HEK293T (cell line): Measurements from ENCODE around the gene EGFL8.

Experiments used
- CTCF ChIA-PET: fragments of 350-600 bp; formaldehyde crosslinking; extraction: SDS; loops from one replicate; lab custom pipeline; 2021; ENCODE audit warnings: antibody characterized with exemption, inconsistent platforms; lab: Yijun Ruan, JAX
- POLR2A ChIA-PET: fragments of 350-600 bp; formaldehyde crosslinking; extraction: SDS; loops from one replicate; lab custom pipeline; 2020; ENCODE audit warnings: antibody characterized with exemption, inconsistent platforms; lab: Yijun Ruan, JAX
- DNase-seq: peaks from one replicate; pipeline ENCODE4 v3.0.0; 2012; ENCODE audit warnings: mixed read lengths; ENCODE audit errors: extremely low spot score
- ARNT ChIP-seq: fragments of 450-650 bp; IDR thresholded peaks from 2 replicates; pipeline ENCODE4 v1.6.1; 2017; ENCODE audit warnings: mild to moderate bottlenecking
- BHLHE40 ChIP-seq: fragments of 450-650 bp; IDR thresholded peaks from 2 replicates; pipeline ENCODE4 v1.6.1; 2016; ENCODE audit warnings: mild to moderate bottlenecking, moderate library complexity, borderline replicate concordance
- CTBP1 ChIP-seq: fragments of 450-650 bp; IDR thresholded peaks from 2 replicates; pipeline ENCODE4 v1.6.1; 2016; ENCODE audit warnings: borderline replicate concordance
- ELF4 ChIP-seq: fragments of 450-650 bp; IDR thresholded peaks from 2 replicates; pipeline ENCODE4 v1.6.1; 2017; ENCODE audit warnings: antibody characterized with exemption
- FOXA1 ChIP-seq: fragments of 450-650 bp; IDR thresholded peaks from 2 replicates; pipeline ENCODE4 v1.6.1; 2016; ENCODE audit warnings: mild to moderate bottlenecking
- FOXK2 ChIP-seq: fragments of 450-650 bp; IDR thresholded peaks from 2 replicates; pipeline ENCODE4 v1.6.1; 2016; ENCODE audit warnings: mild to moderate bottlenecking
- FOXM1 ChIP-seq: fragments of 450-650 bp; IDR thresholded peaks from 2 replicates; pipeline ENCODE4 v1.6.1; 2017; ENCODE audit warnings: mild to moderate bottlenecking, borderline replicate concordance
- HDGF ChIP-seq: fragments of 450-650 bp; IDR thresholded peaks from 2 replicates; pipeline ENCODE4 v1.6.1; 2017; ENCODE audit warnings: antibody characterized with exemption, borderline replicate concordance
- L3MBTL2 ChIP-seq: fragments of 450-650 bp; conservative IDR thresholded peaks from 2 replicates; pipeline ENCODE4 v1.6.1; 2016; ENCODE audit warnings: mild to moderate bottlenecking
- LEF1 ChIP-seq: fragments of 450-650 bp; IDR thresholded peaks from 2 replicates; pipeline ENCODE4 v1.6.1; 2017; ENCODE audit warnings: mild to moderate bottlenecking, borderline replicate concordance
- NFRKB ChIP-seq: fragments of 450-650 bp; IDR thresholded peaks from 2 replicates; pipeline ENCODE4 v1.6.1; 2016; ENCODE audit warnings: mild to moderate bottlenecking, moderate library complexity
- SP1 ChIP-seq: fragments of 450-650 bp; IDR thresholded peaks from 2 replicates; pipeline ENCODE4 v1.6.1; 2017
- SUZ12 ChIP-seq: fragments of 450-650 bp; IDR thresholded peaks from 2 replicates; pipeline ENCODE4 v1.6.1; 2016; ENCODE audit warnings: mild to moderate bottlenecking
- TARDBP ChIP-seq: fragments of 450-650 bp; IDR thresholded peaks from 2 replicates; pipeline ENCODE4 v1.6.1; 2016
- ZNF384 ChIP-seq: fragments of 450-650 bp; IDR thresholded peaks from 2 replicates; pipeline ENCODE4 v1.6.1; 2016
- TF ChIP-seq, protein P1 (sequence below): fragments of 450-650 bp; IDR thresholded peaks from 2 replicates; pipeline ENCODE4 v1.6.1; 2016

The EGFL8 gene

DNA sequence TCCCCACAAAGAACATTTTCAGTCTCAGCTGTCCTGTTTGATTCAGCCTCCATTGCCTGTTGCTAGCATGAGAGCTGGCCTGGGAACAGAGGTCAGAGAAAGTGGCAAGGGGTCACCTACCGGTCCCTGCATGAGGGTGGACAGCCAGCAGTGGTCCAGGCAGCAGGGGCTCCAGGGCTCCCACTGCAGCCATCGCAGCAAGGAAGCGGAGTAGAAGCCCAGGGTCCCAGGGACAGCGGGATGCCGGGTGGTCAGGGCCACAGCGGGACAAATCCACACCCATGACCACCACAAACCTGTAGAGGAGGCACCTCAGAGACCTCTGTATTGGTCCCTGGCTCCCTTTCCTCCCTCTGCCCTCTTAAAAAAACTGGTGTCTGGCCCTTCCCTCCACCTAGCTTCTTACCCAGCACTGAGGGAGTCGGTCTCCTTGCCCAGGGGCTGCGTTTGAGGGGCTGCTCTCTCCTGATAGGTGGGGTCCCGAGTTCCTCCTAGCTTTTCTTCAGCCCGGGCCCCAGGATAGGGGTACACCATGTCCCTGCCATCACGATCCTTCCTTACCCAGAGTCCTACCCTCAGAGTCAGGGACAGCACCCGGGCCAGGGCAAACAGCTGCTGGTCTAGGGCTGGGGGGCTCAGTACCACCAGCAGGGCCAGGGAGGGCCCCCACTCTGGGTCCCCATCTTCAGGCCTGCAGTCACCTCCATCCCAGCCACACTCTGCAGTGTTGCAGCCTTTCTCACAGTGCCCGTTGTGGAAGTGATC, 36.5 kb downstream of the EGFL8 start:
- CTCF ChIA-PET: no interaction called here
- no peak for DNase-seq
- POLR2A ChIA-PET: no interaction called here
- TF ChIP-seq ZNF384: no peak
- TF ChIP-seq BHLHE40: no peak
- TF ChIP-seq SP1: no peak
- TF ChIP-seq, protein P1, sequence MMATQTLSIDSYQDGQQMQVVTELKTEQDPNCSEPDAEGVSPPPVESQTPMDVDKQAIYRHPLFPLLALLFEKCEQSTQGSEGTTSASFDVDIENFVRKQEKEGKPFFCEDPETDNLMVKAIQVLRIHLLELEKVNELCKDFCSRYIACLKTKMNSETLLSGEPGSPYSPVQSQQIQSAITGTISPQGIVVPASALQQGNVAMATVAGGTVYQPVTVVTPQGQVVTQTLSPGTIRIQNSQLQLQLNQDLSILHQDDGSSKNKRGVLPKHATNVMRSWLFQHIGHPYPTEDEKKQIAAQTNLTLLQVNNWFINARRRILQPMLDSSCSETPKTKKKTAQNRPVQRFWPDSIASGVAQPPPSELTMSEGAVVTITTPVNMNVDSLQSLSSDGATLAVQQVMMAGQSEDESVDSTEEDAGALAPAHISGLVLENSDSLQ: no peak
- TF ChIP-seq HDGF: no peak
- TF ChIP-seq L3MBTL2: no peak
- TF ChIP-seq CTBP1: no peak
- no peak for TF ChIP-seq FOXA1

DNA sequence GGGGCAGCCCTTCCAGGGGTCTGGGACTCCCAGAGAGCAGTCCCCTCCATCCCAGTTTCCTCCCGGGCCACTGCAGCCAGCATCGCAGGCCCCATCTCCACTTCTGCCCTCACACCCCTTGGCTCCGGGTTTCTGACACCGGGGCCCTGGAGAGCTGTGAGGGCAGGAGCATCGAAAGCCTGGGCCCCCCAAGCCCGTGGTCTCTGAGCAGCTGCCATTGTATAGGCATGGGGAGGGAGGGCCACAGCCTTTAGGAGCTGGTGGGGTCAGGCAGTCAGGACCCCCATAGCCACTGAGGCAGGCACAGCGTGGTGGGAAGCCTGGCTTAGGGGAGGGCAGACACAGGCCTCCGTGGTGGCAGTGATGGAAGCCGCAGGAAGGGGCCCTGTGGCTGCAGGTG, 37.8 kb downstream of the EGFL8 start:
- POLR2A ChIA-PET: interaction anchor here (1.6 kb wide), 1 partner anchor 25 kb away, joined by 4 read pairs; no protein-coding TSS in a partner anchor
- CTCF ChIA-PET: no interaction called here
- no peak for TF ChIP-seq SUZ12
- TF ChIP-seq FOXK2: no peak
- TF ChIP-seq BHLHE40: no peak
- TF ChIP-seq SP1: no peak
- no peak for TF ChIP-seq ARNT
- TF ChIP-seq L3MBTL2: no peak
- TF ChIP-seq, protein P1: no peak
- TF ChIP-seq ELF4: no peak
- no peak for TF ChIP-seq CTBP1
- TF ChIP-seq ZNF384: no peak
- no peak for TF ChIP-seq FOXM1
- no peak for TF ChIP-seq HDGF
- no peak for TF ChIP-seq LEF1
- no peak for TF ChIP-seq FOXA1
- DNase-seq: no peak

DNA sequence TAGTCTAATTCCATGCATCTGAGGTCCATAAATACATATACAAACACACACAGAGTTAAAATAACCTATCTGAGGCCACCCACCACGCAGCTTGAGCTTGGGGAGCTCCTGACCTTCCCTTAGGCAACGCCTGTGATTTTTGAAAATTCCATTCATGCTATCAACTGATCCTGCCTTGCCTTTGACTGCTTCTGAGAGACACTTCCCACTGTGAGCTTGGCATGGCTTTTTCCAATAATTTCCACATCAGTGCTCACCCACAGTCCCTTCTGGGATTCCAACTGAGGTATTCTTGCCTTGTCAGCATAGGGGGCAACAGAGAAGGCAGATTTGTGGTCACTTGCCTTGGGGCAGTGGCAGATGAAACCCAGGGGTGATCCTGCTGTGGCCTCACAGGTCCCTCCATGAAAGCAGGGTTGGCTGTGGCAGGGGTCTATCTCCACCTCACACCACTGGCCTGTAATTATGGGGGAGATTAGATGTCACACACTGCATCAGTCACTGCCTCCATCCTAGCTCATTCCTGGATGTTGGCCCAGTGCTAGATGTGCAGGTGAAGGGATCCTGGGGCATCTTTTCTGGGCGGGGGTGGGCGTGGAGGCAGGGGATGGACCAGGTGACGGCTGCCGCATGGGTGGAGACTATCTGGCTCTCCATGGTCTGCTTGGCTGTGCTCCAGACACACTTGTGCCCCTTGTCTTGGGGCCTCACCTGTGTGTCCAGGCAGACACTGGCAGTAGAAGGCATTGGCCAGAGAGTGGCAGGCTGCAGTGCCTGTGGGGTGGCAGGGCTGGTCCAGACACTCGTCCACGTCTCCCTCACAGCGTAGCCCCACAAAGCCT, 39.3 kb downstream of the EGFL8 start:
- ChIA-PET POLR2A (interaction anchor here (1.3 to 1.6 kb wide), 2 partner anchors 13 to 26 kb away, joined by 3 to 4 read pairs; no protein-coding TSS in a partner anchor), CTCF (no interaction called here)
- DNase-seq: no peak
- no peak for TF ChIP-seq L3MBTL2
- no peak for TF ChIP-seq NFRKB
- TF ChIP-seq ARNT: no peak
- TF ChIP-seq ELF4: no peak
- no peak for TF ChIP-seq TARDBP
- TF ChIP-seq FOXK2: no peak
- TF ChIP-seq CTBP1: no peak
- no peak for TF ChIP-seq LEF1
- no peak for TF ChIP-seq BHLHE40
- TF ChIP-seq ZNF384: no peak
- no peak for TF ChIP-seq SUZ12
- TF ChIP-seq SP1: no peak
- no peak for TF ChIP-seq FOXA1
- TF ChIP-seq HDGF: no peak
- TF ChIP-seq, protein P1: no peak

DNA sequence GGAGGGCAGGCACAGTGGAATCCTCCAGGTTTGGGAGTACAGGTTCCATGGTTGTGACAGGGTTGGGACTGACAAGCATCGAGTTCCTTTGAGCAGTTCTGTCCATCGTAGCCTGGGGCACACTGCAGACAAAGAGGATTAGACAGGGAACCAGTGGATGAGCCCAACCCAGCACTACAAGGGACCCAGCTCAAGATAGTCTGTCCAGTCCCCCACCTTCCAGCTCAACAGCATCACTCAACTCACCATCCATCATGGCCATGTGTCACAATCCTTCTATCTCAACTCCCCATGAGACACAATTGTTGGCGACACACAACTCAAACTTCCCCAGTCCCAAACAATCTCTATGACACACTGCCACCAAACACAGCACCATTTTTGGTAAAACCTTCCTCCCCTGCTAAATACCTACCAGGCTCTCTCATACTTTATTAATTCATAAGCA, 39.9 kb downstream of the EGFL8 start:
- no peak for DNase-seq
- ChIA-PET POLR2A (no interaction called here), CTCF (no interaction called here)
- no peak for TF ChIP-seq ZNF384
- no peak for TF ChIP-seq LEF1
- no peak for TF ChIP-seq NFRKB
- no peak for TF ChIP-seq ELF4

DNA sequence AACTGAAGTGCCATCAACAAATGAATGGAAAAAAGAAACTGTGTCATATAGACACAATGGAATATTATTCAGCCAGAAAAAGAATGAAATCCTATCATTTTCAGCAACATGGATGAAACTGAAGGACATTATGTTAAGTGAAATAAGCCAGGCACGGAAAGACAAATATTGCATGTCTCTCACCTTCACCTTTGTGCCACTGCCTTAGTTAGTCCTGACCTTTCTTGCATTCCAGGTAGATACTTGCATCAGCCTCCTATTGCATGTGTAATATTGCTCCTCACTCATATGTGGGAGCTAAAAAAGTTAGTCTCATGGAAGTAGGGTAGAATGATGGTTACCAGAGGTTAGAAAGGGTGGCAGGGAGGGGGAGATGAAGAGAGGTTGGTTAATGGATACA, 44.6 kb downstream of the EGFL8 start:
- TF ChIP-seq LEF1 (no peak), FOXM1 (no peak), CTBP1 (no peak), ZNF384 (no peak), BHLHE40 (no peak), ARNT (no peak), FOXA1 (no peak), SUZ12 (no peak), L3MBTL2 (no peak), ELF4 (no peak), NFRKB (no peak), HDGF (no peak), SP1 (no peak), FOXK2 (no peak), TARDBP (no peak)
- TF ChIP-seq, protein P1: no peak
- ChIA-PET POLR2A (no interaction called here), CTCF (no interaction called here)
- no peak for DNase-seq
